HEK293T (cell line): ENCODE measurements around the gene PPIE.

Experiments used
- ELF4 ChIP-seq: fragments of 450-650 bp; IDR thresholded peaks from 2 replicates; pipeline ENCODE4 v1.6.1; 2017; ENCODE audit warnings: antibody characterized with exemption
- FOXK2 ChIP-seq: fragments of 450-650 bp; IDR thresholded peaks from 2 replicates; pipeline ENCODE4 v1.6.1; 2016; ENCODE audit warnings: mild to moderate bottlenecking
- FOXM1 ChIP-seq: fragments of 450-650 bp; IDR thresholded peaks from 2 replicates; pipeline ENCODE4 v1.6.1; 2017; ENCODE audit warnings: mild to moderate bottlenecking, borderline replicate concordance
- L3MBTL2 ChIP-seq: fragments of 450-650 bp; conservative IDR thresholded peaks from 2 replicates; pipeline ENCODE4 v1.6.1; 2016; ENCODE audit warnings: mild to moderate bottlenecking
- NFRKB ChIP-seq: fragments of 450-650 bp; IDR thresholded peaks from 2 replicates; pipeline ENCODE4 v1.6.1; 2016; ENCODE audit warnings: mild to moderate bottlenecking, moderate library complexity

DNA sequence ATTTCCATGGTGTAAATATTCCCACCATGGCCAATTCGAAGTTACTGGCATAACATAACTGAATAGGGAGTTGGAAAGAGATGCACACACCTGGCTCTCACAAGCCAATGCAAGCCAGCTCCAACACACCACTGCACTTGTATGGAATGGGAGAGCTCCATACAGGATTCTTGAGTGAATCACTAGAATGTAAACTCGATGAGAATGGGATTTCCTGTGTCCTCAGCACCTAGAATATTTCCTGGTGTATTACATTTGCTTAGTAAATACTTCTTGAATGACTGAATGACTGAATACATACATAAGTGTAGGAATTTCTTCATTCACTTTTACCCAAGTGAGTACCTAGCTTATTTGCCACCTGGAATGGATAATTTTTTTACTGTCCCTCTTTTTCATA is 16.2 kb upstream of the PPIE start:
- TF ChIP-seq FOXM1 (no peak), FOXK2 (no peak), NFRKB (no peak), L3MBTL2 (no peak), ELF4 (no peak)
